ENCODE results near the gene ETF1.
"Not testable (repeated sequence)": the region's sequence is repeated elsewhere in the genome, so short reads cannot be mapped to it uniquely, and the experiment has no call there.

Gene ETF1

GRCh38 chr5:138528208-138528607 lies 14.8 kb downstream of the ETF1 start:
- no peaks in the 10 kb centered on the region for H3K4me1 ChIP-seq (ENCODE audit: control insufficient read depth, insufficient read depth, low read length)
- H3K27me3 ChIP-seq (ENCODE audit: control insufficient read depth, insufficient read depth, low read length): no peaks in the 10 kb centered on the region
- no peak for DNase-seq (ENCODE audit: low read depth, low spot score)
- no peaks in the 10 kb centered on the region for H3K36me3 ChIP-seq (ENCODE audit: control insufficient read depth, insufficient read depth, low read length)
- H3K9me3 ChIP-seq (ENCODE audit: control insufficient read depth, insufficient read depth, low read length): no peaks in the 10 kb centered on the region
- H3K4me3 ChIP-seq (ENCODE audit: low read length): no peak overlapping the region
- no peak overlapping the region for H3K27ac ChIP-seq (ENCODE audit: low read length)
- WGBS (ENCODE audit: insufficient coverage, insufficient read length): no CpG with 5 or more reads among the region's 1 CpG

DNA sequence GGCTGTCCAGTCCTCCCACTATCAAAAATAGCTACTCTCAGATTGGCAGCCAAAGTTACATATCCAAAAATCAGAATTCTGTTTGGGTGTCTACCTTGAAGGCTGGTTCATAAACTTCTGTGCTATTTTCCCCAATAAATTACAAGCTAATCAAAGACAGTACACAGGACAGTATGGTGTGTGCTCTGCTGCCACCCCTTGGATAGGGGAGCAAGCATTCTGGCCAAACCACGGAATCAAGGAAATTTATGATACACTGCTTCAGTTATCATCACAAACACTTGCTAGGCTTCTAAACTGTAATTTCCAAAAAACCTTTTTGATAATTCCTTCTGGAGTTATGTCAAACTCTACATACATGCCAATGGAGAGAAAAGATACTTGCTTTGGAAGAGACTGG lies 15.9 kb downstream of the ETF1 start:
- no peak for DNase-seq (ENCODE audit: low read depth, low spot score)
- no peak overlapping the region for H3K4me3 ChIP-seq (ENCODE audit: low read length)
- H3K27me3 ChIP-seq (ENCODE audit: control insufficient read depth, insufficient read depth, low read length): no peaks in the 10 kb centered on the region
- no peak overlapping the region for H3K27ac ChIP-seq (ENCODE audit: low read length)
- no peaks in the 10 kb centered on the region for H3K9me3 ChIP-seq (ENCODE audit: control insufficient read depth, insufficient read depth, low read length)
- no peaks in the 10 kb centered on the region for H3K4me1 ChIP-seq (ENCODE audit: control insufficient read depth, insufficient read depth, low read length)
- WGBS (ENCODE audit: insufficient coverage, insufficient read length): no CpG with 5 or more reads among the region's 1 CpG
- no peaks in the 10 kb centered on the region for H3K36me3 ChIP-seq (ENCODE audit: control insufficient read depth, insufficient read depth, low read length)

DNA sequence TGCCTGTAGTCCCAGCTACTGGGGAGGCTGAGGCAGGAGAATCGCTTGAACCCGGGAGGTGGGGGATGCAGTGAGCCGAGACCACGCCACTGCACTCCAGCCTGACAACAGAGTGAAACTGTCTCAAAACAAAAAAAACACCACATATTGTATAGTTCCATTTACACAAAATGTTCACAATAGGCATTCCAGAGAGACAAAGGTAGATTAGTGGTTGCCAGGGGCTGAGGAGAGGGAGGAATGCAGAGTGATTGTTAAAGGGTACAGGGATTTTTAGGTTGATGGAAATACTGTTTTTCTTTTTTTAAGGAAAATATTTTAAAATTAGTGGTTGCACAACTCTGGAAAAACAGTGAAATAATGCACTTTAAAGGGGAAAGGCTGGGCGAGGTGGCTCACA lies 19.6 kb downstream of the ETF1 start:
- Histone ChIP-seq H3K4me3 (ENCODE audit: low read length) (no peak overlapping the region), H3K4me1 (ENCODE audit: control insufficient read depth, insufficient read depth, low read length) (no peaks in the 10 kb centered on the region), H3K36me3 (ENCODE audit: control insufficient read depth, insufficient read depth, low read length) (peaks cover 1% of the 10 kb centered on the region; the same call in 1 of the 2 replicates), H3K27ac (ENCODE audit: low read length) (no peak overlapping the region), H3K9me3 (ENCODE audit: control insufficient read depth, insufficient read depth, low read length) (no peaks in the 10 kb centered on the region), H3K27me3 (ENCODE audit: control insufficient read depth, insufficient read depth, low read length) (no peaks in the 10 kb centered on the region)
- no peak for DNase-seq (ENCODE audit: low read depth, low spot score)
- no CpG with 5 or more reads among the region's 5 CpGs for WGBS (ENCODE audit: insufficient coverage, insufficient read length)

DNA sequence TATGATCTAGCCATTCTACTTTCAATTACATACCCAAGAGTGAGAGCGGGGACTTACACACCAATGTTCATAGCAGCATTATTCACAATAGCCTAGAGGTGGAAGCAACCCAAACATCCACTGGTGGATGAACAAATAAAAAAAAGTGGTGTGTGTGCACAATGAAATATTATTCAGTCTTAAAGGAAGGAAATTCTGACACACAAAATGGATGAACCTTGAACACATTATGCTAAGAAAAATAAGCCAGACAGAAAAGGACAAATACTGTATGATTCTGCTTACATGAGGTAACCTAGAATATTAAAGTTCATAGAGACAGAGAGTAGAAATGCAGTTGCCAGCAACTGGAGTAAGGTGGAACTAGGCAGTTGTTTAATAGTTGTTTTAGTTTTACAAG lies 22.1 kb downstream of the ETF1 start:
- DNase-seq (ENCODE audit: low read depth, low spot score): no peak
- Histone ChIP-seq H3K27ac (ENCODE audit: low read length) (no peak overlapping the region), H3K4me1 (ENCODE audit: control insufficient read depth, insufficient read depth, low read length) (no peaks in the 10 kb centered on the region), H3K9me3 (ENCODE audit: control insufficient read depth, insufficient read depth, low read length) (no peaks in the 10 kb centered on the region), H3K36me3 (ENCODE audit: control insufficient read depth, insufficient read depth, low read length) (peaks cover 9% of the 10 kb centered on the region; the same call in 1 of the 2 replicates), H3K27me3 (ENCODE audit: control insufficient read depth, insufficient read depth, low read length) (no peaks in the 10 kb centered on the region), H3K4me3 (ENCODE audit: low read length) (no peak overlapping the region)
- no CpG with 5 or more reads among the region's 1 CpG for WGBS (ENCODE audit: insufficient coverage, insufficient read length)

DNA sequence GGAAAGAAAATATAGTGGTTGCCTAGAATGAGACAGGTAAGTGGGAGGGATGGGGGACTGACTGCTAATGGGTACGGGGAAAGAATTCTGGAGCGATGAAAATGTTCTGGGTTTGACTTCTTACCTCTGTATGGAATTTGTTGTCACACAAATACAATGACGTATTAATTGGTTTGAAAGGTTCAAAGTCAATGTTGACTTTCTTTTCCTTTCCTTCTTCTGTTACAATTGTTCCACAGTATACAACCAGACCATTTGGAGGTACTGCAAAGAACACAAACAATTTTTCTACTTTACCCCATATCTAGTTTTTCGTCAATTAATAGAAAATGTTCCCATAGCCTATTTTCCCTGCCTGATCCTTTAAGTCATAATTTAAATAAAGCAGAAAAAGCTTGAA lies 25.6 kb downstream of the ETF1 start:
- Histone ChIP-seq H3K9me3 (ENCODE audit: control insufficient read depth, insufficient read depth, low read length) (no peaks in the 10 kb centered on the region), H3K27me3 (ENCODE audit: control insufficient read depth, insufficient read depth, low read length) (no peaks in the 10 kb centered on the region), H3K4me3 (ENCODE audit: low read length) (no peak overlapping the region), H3K4me1 (ENCODE audit: control insufficient read depth, insufficient read depth, low read length) (no peaks in the 10 kb centered on the region), H3K36me3 (ENCODE audit: control insufficient read depth, insufficient read depth, low read length) (peaks cover 13% of the 10 kb centered on the region; the same call in 1 of the 2 replicates), H3K27ac (ENCODE audit: low read length) (no peak overlapping the region)
- WGBS (ENCODE audit: insufficient coverage, insufficient read length): no CpG with 5 or more reads among the region's 4 CpGs
- no peak for DNase-seq (ENCODE audit: low read depth, low spot score)

- H3K9me3 ChIP-seq (ENCODE audit: control insufficient read depth, insufficient read depth, low read length): no peaks in the 10 kb centered on the region
- no peak for DNase-seq (ENCODE audit: low read depth, low spot score)
- no peak overlapping the region for H3K27ac ChIP-seq (ENCODE audit: low read length)
- H3K4me3 ChIP-seq (ENCODE audit: low read length): no peak overlapping the region
- H3K27me3 ChIP-seq (ENCODE audit: control insufficient read depth, insufficient read depth, low read length): no peaks in the 10 kb centered on the region
- peaks cover 15% of the 10 kb centered on the region; the same call in 1 of the 2 replicates for H3K36me3 ChIP-seq (ENCODE audit: control insufficient read depth, insufficient read depth, low read length)
- no CpG with 5 or more reads among the region's 3 CpGs for WGBS (ENCODE audit: insufficient coverage, insufficient read length)
- no peaks in the 10 kb centered on the region for H3K4me1 ChIP-seq (ENCODE audit: control insufficient read depth, insufficient read depth, low read length)
Observed at GRCh38 chr5:138515556-138516245, 27.3 kb downstream of the ETF1 start.

DNA sequence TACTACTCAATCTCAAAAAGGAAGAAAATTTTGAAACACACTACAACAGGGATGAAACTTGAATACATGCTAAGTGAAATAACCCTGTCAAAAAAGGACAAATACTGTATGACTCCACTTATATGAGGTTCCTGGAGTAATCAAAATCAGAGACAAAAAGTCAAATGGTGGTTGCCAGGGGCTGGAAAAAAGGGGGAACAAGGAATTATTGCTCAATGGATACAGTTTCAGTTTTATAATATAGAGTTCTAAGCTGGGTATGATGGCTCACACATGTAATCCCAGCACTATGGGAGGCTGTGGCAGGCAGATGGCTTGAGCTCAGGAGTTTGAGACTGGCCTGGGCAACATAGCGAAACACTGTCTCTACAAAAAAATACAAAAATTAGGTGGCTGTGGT lies 29.0 kb downstream of the ETF1 start:
- Histone ChIP-seq H3K9me3 (ENCODE audit: control insufficient read depth, insufficient read depth, low read length) (no peaks in the 10 kb centered on the region), H3K27ac (ENCODE audit: low read length) (no peak overlapping the region), H3K36me3 (ENCODE audit: control insufficient read depth, insufficient read depth, low read length) (peaks cover 16% of the 10 kb centered on the region; the same call in 1 of the 2 replicates), H3K4me1 (ENCODE audit: control insufficient read depth, insufficient read depth, low read length) (no peaks in the 10 kb centered on the region), H3K27me3 (ENCODE audit: control insufficient read depth, insufficient read depth, low read length) (no peaks in the 10 kb centered on the region), H3K4me3 (ENCODE audit: low read length) (no peak overlapping the region)
- DNase-seq (ENCODE audit: low read depth, low spot score): no peak
- WGBS (ENCODE audit: insufficient coverage, insufficient read length): no CpG with 5 or more reads among the region's 1 CpG

DNA sequence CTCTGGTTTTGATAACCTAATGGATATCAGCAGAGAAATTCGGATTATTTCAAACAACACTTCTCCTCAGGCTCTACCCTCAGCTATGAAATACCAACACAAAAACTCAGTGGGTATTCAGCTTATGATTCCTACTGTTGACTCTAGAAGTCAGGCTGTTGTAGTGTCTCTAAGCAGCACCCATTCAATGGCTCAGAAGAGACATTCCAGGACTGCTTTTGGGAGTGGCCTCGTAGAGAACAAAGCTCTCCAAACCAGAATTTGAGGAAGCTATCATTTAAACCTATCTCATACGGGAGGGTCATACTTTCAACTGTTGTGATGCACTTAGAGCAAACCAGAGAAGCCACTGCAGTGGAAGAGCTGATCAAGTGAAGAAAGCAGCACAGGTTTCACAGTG lies 34.1 kb downstream of the ETF1 start:
- H3K27me3 ChIP-seq (ENCODE audit: control insufficient read depth, insufficient read depth, low read length): no peaks in the 10 kb centered on the region
- no peak overlapping the region for H3K4me3 ChIP-seq (ENCODE audit: low read length)
- no peaks in the 10 kb centered on the region for H3K9me3 ChIP-seq (ENCODE audit: control insufficient read depth, insufficient read depth, low read length)
- WGBS (ENCODE audit: insufficient coverage, insufficient read length): no CpG with 5 or more reads among the region's 3 CpGs
- no peak overlapping the region for H3K27ac ChIP-seq (ENCODE audit: low read length)
- H3K36me3 ChIP-seq (ENCODE audit: control insufficient read depth, insufficient read depth, low read length): peaks cover 18% of the 10 kb centered on the region; the same call in 1 of the 2 replicates
- no peaks in the 10 kb centered on the region for H3K4me1 ChIP-seq (ENCODE audit: control insufficient read depth, insufficient read depth, low read length)
- DNase-seq (ENCODE audit: low read depth, low spot score): no peak

- H3K27ac ChIP-seq (ENCODE audit: low read length); H3K27me3 ChIP-seq (ENCODE audit: control insufficient read depth, insufficient read depth, low read length); DNase-seq (ENCODE audit: low read depth, low spot score); H3K9me3 ChIP-seq (ENCODE audit: control insufficient read depth, insufficient read depth, low read length); H3K4me3 ChIP-seq (ENCODE audit: low read length); H3K4me1 ChIP-seq (ENCODE audit: control insufficient read depth, insufficient read depth, low read length): not testable (repeated sequence)
- H3K36me3 ChIP-seq (ENCODE audit: control insufficient read depth, insufficient read depth, low read length): peaks cover 14% of the 10 kb centered on the region; the same call in 1 of the 2 replicates
- no CpG with 5 or more reads among the region's 8 CpGs for WGBS (ENCODE audit: insufficient coverage, insufficient read length)
Observed at GRCh38 chr5:138507485-138507884, 35.6 kb downstream of the ETF1 start.

GRCh38 chr5:138506370-138507306 lies 36.4 kb downstream of the ETF1 start:
- Histone ChIP-seq H3K4me3 (ENCODE audit: low read length) (no peak overlapping the region), H3K36me3 (ENCODE audit: control insufficient read depth, insufficient read depth, low read length) (peaks cover 14% of the 10 kb centered on the region; the same call in 1 of the 2 replicates), H3K27ac (ENCODE audit: low read length) (no peak overlapping the region)

More at GRCh38 chr5:138506370-138507306, 36.4 kb downstream of the ETF1 start:
- no peak for DNase-seq (ENCODE audit: low read depth, low spot score)
- Histone ChIP-seq H3K9me3 (ENCODE audit: control insufficient read depth, insufficient read depth, low read length) (no peaks in the 10 kb centered on the region), H3K4me1 (ENCODE audit: control insufficient read depth, insufficient read depth, low read length) (no peaks in the 10 kb centered on the region), H3K27me3 (ENCODE audit: control insufficient read depth, insufficient read depth, low read length) (no peaks in the 10 kb centered on the region)
- WGBS (ENCODE audit: insufficient coverage, insufficient read length): no CpG with 5 or more reads among the region's 10 CpGs

Data from iPS DF 6.9 (cell line).